Tibial nerve (tissue), 4 donors: Measurements from ENCODE around the gene TUBGCP2. TPM values are rescaled to one million over a fixed set of nuclear protein-coding genes. Genes with fewer than 3 reads are reported as not detected.

ENCODE experiments used
- DNase-seq, 2 donors: peaks; one replicate each; pipeline ENCODE4 v3.0.0-alpha.2; 2019; ENCODE audit warnings: low spot score in 2 of 2
- H3K27ac ChIP-seq, 4 donors: fragments of 200-600 bp; sonication (generic) in 3 of 4; one replicate each; pipeline ENCODE4 v1.5.1; 2017 to 2019; ENCODE audit warnings: mild to moderate bottlenecking in 1 of 4
- H3K27me3 ChIP-seq, 2 donors: fragments of 200-600 bp; sonication (generic) in 1 of 2; one replicate each; pipeline versions ENCODE4 v1.5.1 to v1.6.0; 2017 to 2019
- H3K36me3 ChIP-seq, 3 donors: fragments of 200-600 bp; sonication (generic); one replicate each; pipeline ENCODE4 v1.5.1; 2018 to 2019
- H3K4me1 ChIP-seq, 4 donors: fragments of 200-600 bp; sonication (generic) in 3 of 4; one replicate each; pipeline ENCODE4 v1.5.1; 2017 to 2019
- H3K4me3 ChIP-seq, 4 donors: fragments of 200-600 bp; sonication (generic) in 3 of 4; one replicate each; pipeline ENCODE4 v1.5.1; 2017 to 2019; ENCODE audit warnings: mild to moderate bottlenecking in 1 of 4, moderate library complexity in 1 of 4
- H3K9me3 ChIP-seq, 4 donors: fragments of 200-600 bp; sonication (generic) in 3 of 4; one replicate each; pipeline ENCODE4 v1.5.1; 2017 to 2019
- EP300 ChIP-seq, 2 donors: sonication (generic); formaldehyde crosslinking; IDR thresholded peaks; one replicate each; pipeline ENCODE4 v1.6.1; 2017; ENCODE audit warnings: antibody characterized with exemption in 2 of 2, mild to moderate bottlenecking in 1 of 2
- POLR2A ChIP-seq, 2 donors: fragments of 450-650 bp; IDR thresholded peaks; one replicate each; pipeline ENCODE4 v1.6.1; 2017; ENCODE audit warnings: antibody characterized with exemption in 2 of 2, mild to moderate bottlenecking in 2 of 2, moderate library complexity in 2 of 2
- WGBS, 2 donors: methylation state at CpG; one replicate each; pipeline ENCODE4 v1.1.5; 2018; 5-methylcytosine and 5-hydroxymethylcytosine counted together
- total RNA-seq, 4 donors: library from RNA; depleted of rRNA; stranded (reverse); fragments of >200 nt; gene quantifications; one replicate each; pipeline ENCODE4 v1.1.0, GENCODE V29; 2016
- TF ChIP-seq, protein P1 (sequence below), 5 experiments: fragments of 200-600 bp in 3 of 5; fragments of 450-650 bp in 2 of 5; sonication (generic) in 3 of 5; IDR thresholded peaks; one replicate each; pipeline ENCODE4 v1.5.1; 2016 to 2019; ENCODE audit warnings: antibody characterized with exemption in 5 of 5, mild to moderate bottlenecking in 3 of 5, moderate library complexity in 2 of 5

Gene TUBGCP2
- total RNA-seq, 4 donors from 2014 or later = 35.8 to 73.5 (median 45.7) TPM

DNA sequence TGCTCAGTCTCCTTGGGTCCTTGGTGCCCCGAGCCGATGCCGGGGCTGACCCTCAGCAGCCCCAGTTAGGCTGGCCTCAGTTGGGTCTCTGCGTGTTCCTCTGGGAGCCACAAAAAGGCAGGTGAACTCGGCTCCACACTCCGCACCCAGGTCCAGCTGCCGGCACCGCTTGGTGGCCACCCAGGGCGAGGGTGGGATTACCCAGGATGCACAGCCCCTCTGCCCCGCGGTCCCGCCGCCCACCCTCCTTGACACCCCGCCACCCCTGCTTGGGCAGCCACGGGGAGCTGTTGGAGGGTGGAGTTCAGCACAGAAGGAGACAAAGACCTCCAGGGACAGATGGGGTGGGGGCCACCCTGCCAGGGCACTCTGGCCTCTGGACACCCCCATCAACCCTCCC, 53.3 kb downstream of the TUBGCP2 start:
- TF ChIP-seq EP300 (IDR thresholded peaks at IDR 0.05) (no peak), POLR2A (IDR thresholded peaks at IDR 0.05) (no peak)
- TF ChIP-seq, protein P1, sequence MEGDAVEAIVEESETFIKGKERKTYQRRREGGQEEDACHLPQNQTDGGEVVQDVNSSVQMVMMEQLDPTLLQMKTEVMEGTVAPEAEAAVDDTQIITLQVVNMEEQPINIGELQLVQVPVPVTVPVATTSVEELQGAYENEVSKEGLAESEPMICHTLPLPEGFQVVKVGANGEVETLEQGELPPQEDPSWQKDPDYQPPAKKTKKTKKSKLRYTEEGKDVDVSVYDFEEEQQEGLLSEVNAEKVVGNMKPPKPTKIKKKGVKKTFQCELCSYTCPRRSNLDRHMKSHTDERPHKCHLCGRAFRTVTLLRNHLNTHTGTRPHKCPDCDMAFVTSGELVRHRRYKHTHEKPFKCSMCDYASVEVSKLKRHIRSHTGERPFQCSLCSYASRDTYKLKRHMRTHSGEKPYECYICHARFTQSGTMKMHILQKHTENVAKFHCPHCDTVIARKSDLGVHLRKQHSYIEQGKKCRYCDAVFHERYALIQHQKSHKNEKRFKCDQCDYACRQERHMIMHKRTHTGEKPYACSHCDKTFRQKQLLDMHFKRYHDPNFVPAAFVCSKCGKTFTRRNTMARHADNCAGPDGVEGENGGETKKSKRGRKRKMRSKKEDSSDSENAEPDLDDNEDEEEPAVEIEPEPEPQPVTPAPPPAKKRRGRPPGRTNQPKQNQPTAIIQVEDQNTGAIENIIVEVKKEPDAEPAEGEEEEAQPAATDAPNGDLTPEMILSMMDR (IDR thresholded peaks at IDR 0.05) = no peak
- peaks cover 0 to 34% (median 28%) of the 10 kb centered on the region in 4 donors for H3K4me1 ChIP-seq
- H3K36me3 ChIP-seq = no peaks in the 10 kb centered on the region
- WGBS, 2 donors = 95% methylated on average over 14 of the region's 15 CpGs; no CpG with 5 or more reads in 1 of the 2 donors
- H3K4me3 ChIP-seq = no peak overlapping the region
- no peak for DNase-seq
- no peak overlapping the region for H3K27ac ChIP-seq
- H3K9me3 ChIP-seq = no peaks in the 10 kb centered on the region
- peaks cover 0 to under 1% of the 10 kb centered on the region in 2 donors for H3K27me3 ChIP-seq

DNA sequence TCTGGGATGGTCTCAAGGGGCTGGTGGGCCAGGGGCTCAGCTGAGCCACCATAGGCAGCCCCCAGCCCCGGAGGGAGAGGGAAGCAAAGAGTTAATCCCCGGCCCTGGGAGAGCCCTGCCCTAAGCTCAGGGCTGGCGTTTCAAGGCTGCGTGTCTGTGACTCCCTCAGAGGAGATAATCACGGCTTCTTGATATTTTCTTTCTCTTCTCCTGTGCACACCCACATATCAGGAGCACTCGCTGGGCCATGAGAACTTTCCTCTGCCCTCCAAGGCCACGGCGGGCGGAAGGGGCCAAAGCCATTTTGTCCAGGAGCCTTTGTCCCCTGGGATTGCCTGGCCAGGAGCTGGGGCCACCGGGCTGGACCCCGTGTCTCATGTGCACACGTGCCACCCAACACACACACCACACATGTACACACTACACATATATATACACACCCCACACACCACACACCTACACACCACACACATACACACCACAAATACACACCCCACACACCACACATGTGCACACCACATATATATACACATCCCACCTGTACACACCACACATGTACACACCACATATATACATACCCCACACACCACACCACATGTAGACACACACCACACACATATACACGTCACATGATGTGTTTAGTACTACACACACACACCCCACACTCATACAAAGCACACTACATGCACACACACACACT, 54.1 kb downstream of the TUBGCP2 start:
- Histone ChIP-seq H3K27me3 (peaks cover 0 to 7% of the 10 kb centered on the region in 2 donors), H3K27ac (no peak overlapping the region), H3K4me3 (no peak overlapping the region), H3K4me1 (peaks cover 0 to 27% (median 21%) of the 10 kb centered on the region in 4 donors), H3K36me3 (no peaks in the 10 kb centered on the region), H3K9me3 (no peaks in the 10 kb centered on the region)
- WGBS, 2 donors = 52 to 71% methylated on average over 6 to 13 of the region's 13 CpGs
- TF ChIP-seq POLR2A (IDR thresholded peaks at IDR 0.05) (no peak), EP300 (IDR thresholded peaks at IDR 0.05) (no peak)
- TF ChIP-seq, protein P1 (IDR thresholded peaks at IDR 0.05) = no peak
- no peak for DNase-seq

DNA sequence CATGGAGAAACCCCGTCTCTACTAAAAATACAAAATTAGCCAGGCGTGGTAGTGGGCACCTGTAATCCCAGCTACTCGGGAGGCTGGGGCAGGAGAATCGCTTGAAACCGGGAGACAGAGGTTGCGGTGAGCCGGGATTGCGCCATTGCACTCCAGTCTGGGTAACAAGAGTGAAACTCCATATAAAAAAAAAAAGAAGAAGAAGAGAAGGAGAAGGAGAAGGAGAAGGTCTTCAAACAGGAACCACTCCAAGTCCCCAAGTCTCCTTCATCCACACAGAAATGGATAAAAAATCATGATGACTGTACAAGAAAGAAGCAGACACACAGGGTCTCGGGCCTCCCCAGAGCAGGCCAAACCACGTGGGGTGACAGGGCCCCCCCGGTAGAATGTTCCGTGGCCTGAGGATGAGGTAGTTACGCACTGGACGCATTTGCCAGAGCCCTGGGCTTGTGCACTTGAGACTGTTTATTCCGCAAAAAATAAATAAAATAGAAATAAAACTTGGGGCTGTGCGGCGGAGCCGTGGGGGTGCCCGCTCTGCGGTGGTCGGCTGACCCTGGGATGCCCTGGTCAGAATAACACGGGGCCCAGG, 55.2 kb downstream of the TUBGCP2 start:
- Histone ChIP-seq H3K27me3 (peaks cover 0 to 18% of the 10 kb centered on the region in 2 donors), H3K27ac (no peak overlapping the region), H3K36me3 (no peaks in the 10 kb centered on the region), H3K4me1 (peaks cover 0 to 15% (median 10%) of the 10 kb centered on the region in 4 donors), H3K9me3 (no peaks in the 10 kb centered on the region), H3K4me3 (no peak overlapping the region)
- DNase-seq = no peak
- WGBS, 2 donors = 76 to 79% methylated on average over 22 of the region's 22 CpGs
- TF ChIP-seq EP300 (IDR thresholded peaks at IDR 0.05) = no peak
- no peak for TF ChIP-seq POLR2A (IDR thresholded peaks at IDR 0.05)
- TF ChIP-seq, protein P1 (IDR thresholded peaks at IDR 0.05) = no peak

DNA sequence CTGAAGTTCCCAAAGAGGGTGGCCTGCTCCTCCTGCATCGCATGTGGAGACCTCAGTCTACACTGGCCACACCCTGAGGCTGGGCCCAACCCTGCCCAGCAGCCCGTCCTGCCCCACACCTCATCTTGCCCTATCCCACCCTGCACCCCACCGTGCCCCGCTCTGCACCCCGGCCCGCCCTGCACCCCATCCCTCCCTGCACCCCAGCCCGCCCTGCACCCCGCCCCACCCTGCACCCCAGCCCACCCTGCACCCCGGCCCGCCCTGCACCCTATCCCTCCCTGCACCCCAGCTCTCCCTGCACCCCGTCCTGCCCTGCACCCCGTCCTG, 56.5 kb downstream of the TUBGCP2 start:
- H3K36me3 ChIP-seq = no peaks in the 10 kb centered on the region
- WGBS, 2 donors = 87 to 89% methylated on average over 11 to 12 of the region's 12 CpGs
- no peaks in the 10 kb centered on the region for H3K9me3 ChIP-seq
- H3K27ac ChIP-seq = no peak overlapping the region
- H3K4me3 ChIP-seq = no peak overlapping the region
- no peak for DNase-seq
- H3K27me3 ChIP-seq = peaks cover 0 to 31% of the 10 kb centered on the region in 2 donors
- TF ChIP-seq POLR2A (IDR thresholded peaks at IDR 0.05) = no peak
- no peak for TF ChIP-seq EP300 (IDR thresholded peaks at IDR 0.05)
- TF ChIP-seq, protein P1 (IDR thresholded peaks at IDR 0.05) = no peak
- H3K4me1 ChIP-seq = peaks cover 0 to 3% (median under 1%) of the 10 kb centered on the region in 4 donors
